Measurements from ENCODE around the gene MASP1.
"Not testable (repeated sequence)": the region's sequence is repeated elsewhere in the genome, so short reads cannot be mapped to it uniquely, and the experiment has no call there.

MASP1 gene

GRCh38 chr3:187222801-187223200 lies 68.7 kb downstream of the MASP1 start:
- no peak for DNase-seq

GRCh38 chr3:187215460-187215859 lies 76.1 kb downstream of the MASP1 start:
- DNase-seq = no peak

GRCh38 chr3:187213616-187214015 lies 77.9 kb downstream of the MASP1 start:
- DNase-seq = no peak

- peak; percentile 46 for DNase-seq
These were observed 78.8 kb downstream of the MASP1 start for GRCh38 chr3:187212705-187213104.

DNA sequence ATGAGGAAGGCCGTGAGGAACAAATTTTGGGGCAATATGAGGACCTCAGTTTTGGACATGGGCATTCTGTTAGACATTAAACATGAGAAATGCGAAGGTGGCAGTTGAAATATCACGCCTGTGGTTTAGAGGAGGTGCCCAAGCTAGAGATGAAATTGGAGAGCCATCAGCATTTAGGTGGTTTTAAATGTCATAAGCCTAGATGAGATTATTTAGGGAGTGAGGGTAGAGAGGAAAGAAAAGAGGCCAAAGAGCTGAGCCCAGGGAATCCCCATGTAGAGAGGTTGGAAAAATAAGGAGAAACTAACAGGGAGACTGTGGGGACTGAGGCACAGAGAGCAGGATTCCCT lies 79.4 kb downstream of the MASP1 start:
- no peak for DNase-seq

GRCh38 chr3:187211532-187212195 lies 79.9 kb downstream of the MASP1 start:
- DNase-seq = peak; percentile 58

DNA sequence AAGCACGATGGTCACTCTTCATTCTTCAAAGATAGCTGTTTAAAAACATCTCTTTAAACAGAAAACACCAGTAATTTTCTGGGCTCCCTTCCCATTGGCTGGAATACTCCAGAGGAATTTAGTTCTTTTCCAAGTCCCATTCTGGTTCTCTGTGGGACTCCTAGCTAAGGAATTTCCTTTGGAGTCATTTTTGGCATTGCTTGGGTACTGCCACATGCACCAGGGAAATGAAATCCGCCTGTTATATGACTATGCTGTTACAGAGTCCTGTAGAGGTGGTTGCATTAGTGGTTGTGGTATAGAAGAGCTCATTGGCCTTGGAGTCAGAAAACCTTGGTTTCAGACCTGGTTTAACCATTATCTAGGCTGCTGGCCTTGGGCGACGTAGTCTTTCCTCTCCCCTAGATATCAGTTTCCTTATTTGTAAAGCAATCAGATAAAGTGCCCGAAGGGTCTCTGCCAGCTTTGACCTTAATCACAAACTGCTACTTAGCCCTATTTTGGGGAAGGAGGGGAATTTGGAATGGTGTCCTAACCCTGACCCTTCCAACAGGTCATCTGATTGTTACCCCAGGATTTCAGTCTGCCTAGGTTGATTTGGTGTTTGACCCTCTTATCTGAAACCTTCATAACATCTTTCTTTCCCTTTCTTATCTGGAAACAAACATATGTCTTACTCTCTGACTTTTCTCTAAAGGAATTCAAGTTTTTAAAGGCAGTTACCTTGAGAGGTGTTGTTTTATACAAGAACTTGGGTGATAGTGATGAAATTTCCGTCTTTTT lies 80.8 kb downstream of the MASP1 start:
- DNase-seq = peak; percentile 94

- no peak for DNase-seq
These were observed 81.4 kb downstream of the MASP1 start for GRCh38 chr3:187210091-187210490.

DNA sequence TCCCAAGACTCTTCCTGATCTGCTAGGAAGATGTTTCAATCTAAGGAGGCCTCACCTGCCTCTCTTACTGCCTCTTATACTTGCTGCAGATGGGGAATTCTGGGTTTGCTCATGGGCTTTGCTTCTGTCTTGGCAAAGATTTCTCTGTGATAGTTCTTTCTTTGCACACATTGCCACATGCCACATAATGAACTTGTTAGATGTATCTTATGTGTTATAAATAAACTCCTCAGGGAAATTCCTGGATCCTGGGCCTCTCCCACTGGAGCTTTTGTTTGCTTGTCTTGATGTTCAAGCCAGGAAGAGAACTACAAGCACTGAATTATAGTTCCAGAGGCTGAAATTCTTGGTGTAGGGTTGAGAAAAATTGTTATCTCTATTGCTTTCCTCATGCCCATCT lies 82.0 kb downstream of the MASP1 start:
- DNase-seq = peak; percentile 27

DNA sequence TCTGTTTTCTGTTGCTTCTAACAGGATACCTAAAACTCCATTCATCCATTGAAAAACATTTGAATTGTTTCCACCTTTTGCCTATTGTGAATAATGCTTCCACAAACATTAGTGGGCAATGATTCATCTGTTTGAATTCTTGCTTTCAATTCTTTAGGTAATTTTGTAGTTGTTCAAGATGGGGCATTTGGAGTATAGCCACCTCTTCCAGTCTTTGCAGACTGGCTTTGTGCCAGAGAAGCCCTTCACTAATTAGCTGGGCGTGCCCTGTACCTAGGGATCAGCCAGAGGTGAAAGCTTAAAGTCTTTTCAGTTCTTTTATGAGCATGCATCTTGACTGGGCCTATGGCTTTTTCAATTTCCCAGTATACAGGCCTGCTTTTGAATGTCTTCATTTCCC lies 83.4 kb downstream of the MASP1 start:
- DNase-seq = peak; percentile 42

GRCh38 chr3:187207624-187208023 lies 83.9 kb downstream of the MASP1 start:
- no peak for DNase-seq

- DNase-seq = no peak
These were observed 84.5 kb downstream of the MASP1 start for GRCh38 chr3:187207062-187207461.

DNA sequence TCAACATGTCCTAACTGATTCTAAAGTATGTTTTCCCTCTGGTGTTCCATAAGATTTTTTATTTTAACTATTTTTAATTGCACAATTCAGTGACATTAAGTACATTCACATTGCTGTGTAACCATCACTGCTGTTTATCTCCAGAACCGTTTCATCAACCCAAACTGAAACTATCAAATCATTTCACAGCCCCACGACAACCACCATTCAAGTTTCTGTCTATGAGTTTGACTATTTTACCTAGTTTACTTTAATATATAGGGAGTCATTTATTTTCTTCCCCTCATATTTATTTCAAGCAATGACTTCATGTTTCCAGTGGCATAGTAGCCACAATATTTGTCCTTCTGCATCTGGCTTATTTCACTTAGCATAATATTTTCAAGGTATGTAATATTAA lies 85.9 kb downstream of the MASP1 start:
- DNase-seq = no peak

DNA sequence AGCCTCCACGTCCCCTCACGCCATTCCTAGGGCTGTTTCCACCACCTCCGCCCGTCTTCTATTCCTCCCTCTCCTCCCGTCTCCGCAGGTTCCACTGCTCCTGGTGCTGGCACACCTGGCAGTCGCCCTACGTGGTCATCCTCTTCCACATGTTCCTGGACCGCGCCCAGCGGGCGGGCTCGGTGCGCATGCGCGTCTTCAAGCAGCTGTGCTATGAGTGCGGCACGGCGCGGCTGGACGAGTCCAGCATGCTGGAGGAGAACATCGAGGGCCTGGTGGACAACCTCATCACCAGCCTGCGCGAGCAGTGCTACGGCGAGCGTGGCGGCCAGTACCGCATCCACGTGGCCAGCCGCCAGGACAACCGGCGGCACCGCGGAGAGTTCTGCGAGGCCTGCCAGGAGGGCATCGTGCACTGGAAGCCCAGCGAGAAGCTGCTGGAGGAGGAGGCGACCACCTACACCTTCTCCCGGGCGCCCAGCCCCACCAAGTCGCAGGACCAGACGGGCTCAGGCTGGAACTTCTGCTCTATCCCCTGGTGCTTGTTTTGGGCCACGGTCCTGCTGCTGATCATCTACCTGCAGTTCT lies 92.0 kb downstream of the MASP1 start:
- DNase-seq = not testable (repeated sequence)

- DNase-seq = no peak
These were observed 93.0 kb downstream of the MASP1 start for GRCh38 chr3:187198490-187198889.

DNA sequence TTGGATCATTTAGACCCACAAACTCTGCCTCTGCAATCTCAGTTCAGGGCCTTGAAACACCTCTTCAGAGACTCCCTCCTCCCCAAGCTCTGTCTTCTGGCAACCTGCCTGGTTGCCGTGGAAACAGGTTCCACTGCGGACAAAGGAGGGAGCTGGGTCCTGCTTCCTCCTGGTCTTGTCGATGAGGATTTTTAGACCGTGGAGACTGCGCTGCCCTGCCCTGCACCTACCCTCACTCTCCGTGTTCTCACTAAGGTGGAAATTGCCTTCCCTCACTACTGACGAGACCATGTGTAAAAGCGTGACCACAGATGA lies 94.2 kb downstream of the MASP1 start, which contains the start of gene RTP1:
Gene RTP1, plus strand, starts transcription at position 152 of the 315 bp plus-strand sequence. Its CDS starts 30 bp downstream, at position 182.
- no peak for DNase-seq

GRCh38 chr3:187196573-187197334 lies 94.8 kb downstream of the MASP1 start:
- DNase-seq = no peak

GRCh38 chr3:187193181-187193580 lies 98.4 kb downstream of the MASP1 start:
- DNase-seq = peak; percentile 69

DNA sequence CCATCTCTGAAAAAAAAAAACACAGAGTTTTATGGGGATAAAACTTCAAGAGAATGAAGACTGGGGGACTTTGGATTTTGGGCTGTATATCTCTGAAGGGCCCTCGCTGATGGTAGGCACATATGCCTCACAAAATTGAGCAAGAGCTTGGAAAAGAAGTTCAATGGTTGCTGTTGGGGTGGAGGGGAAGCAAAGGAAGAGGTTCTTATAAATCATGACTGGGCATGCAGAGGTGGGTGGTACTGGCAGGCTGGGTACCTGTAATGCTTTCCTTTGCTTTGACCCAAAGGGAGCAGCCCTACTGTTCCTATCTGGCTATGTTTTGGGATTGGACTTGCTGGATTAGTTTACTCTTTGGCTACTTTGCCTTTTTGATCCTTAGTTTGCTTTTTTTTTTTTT lies 100.3 kb downstream of the MASP1 start:
- DNase-seq = no peak

DNA sequence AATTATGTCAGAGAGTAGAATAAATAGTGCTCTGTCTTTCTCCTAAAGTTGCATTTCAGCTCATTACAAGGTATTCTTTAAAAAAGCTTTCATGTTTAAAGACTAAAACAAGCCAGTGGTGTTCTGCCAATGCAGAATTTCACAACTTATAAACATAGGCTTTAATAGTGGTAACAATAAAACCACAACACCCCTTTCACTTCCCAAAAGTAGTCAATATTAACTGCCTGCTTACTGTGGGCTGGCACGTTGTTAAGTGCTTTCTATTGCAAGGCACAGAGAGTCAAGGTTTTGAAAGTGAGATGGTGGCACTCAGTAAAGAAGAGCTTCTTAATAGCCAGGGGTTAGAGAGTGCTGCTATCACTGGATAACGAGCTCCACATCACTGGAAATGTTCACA lies 102.6 kb downstream of the MASP1 start:
- no peak for DNase-seq

DNA sequence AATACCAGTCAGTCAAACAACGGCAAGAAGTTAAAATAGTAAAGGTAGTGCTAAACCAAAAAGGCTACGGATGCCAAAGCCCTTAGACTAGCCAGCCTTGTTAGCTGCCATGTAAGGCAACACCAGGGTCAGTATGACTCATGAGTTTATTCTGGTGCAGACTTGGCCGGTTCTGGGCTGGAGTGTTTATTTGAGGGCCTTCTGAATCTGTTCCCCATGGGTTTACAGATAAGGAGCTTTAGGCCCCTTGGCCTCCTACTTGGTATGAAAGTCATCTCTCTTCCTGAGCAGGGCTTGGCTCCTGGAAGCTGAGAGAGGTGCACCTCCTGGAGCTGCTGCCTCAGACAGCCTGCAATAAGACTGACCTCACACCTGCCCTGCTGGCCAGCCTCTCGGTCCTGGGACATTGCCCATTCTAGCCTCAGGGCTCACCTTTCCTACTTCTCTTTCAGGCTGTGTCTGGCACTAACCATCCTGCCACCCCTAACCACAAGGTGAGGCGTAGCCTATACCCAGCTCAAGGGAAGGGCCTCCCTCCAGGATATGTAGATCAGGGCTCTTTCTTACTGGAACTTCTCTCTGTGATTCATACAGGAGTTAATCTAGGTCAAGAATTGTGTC lies 104.6 kb downstream of the MASP1 start:
- peak; percentile 90 for DNase-seq

GRCh38 chr3:187186375-187186774 lies 105.2 kb downstream of the MASP1 start:
- DNase-seq = no peak

- DNase-seq = no peak
These were observed 105.8 kb downstream of the MASP1 start for GRCh38 chr3:187185759-187186158.

Measured in fibroblast of skin of back (primary cell).